Mammary epithelial cell (primary cell): ENCODE results near the gene AGK.

Experiments
- EZH2 ChIP-seq: IDR thresholded peaks from 2 replicates; pipeline ENCODE4 v1.6.1; 2012; ENCODE audit warnings: low read length, inconsistent platforms, borderline replicate concordance
- TF ChIP-seq, protein P1 (sequence below), 2 donors: IDR thresholded peaks in 1 of 2; conservative IDR thresholded peaks in 1 of 2; 2 replicates each; pipeline ENCODE4 v1.5.1; 2011 to 2012; ENCODE audit warnings: inconsistent platforms in 2 of 2, low read length in 2 of 2, mild to moderate bottlenecking in 2 of 2, control low read depth in 1 of 2, low read depth in 1 of 2; ENCODE audit not compliant: insufficient read depth in 1 of 2; ENCODE audit errors: extremely low read depth in 1 of 2

DNA sequence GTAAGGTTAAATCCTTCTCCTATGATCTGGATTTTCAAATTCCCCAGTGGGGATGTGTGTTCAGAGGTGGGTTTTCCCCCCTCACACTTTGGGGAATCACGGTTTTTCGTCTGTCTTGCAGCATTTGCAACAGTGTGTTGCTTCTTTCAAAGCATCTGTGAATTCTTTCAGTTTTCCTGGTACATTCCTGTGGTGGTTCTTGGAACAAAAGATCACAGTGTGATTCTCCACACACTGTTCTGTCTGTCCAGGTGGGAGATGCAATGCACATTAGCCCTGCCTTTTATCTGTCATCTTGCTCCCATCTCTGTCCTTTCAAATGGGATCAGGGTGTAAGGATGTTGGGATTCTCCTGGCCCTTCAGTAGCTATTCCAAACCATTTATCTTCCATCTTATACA lies 11.8 kb downstream of the AGK start:
- TF ChIP-seq, protein P1, sequence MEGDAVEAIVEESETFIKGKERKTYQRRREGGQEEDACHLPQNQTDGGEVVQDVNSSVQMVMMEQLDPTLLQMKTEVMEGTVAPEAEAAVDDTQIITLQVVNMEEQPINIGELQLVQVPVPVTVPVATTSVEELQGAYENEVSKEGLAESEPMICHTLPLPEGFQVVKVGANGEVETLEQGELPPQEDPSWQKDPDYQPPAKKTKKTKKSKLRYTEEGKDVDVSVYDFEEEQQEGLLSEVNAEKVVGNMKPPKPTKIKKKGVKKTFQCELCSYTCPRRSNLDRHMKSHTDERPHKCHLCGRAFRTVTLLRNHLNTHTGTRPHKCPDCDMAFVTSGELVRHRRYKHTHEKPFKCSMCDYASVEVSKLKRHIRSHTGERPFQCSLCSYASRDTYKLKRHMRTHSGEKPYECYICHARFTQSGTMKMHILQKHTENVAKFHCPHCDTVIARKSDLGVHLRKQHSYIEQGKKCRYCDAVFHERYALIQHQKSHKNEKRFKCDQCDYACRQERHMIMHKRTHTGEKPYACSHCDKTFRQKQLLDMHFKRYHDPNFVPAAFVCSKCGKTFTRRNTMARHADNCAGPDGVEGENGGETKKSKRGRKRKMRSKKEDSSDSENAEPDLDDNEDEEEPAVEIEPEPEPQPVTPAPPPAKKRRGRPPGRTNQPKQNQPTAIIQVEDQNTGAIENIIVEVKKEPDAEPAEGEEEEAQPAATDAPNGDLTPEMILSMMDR (conservative IDR thresholded peaks at IDR 0.05 in 1 of 2, IDR thresholded peaks at IDR 0.05 in 1 of 2; ENCODE audit: extremely low read depth in 1 of 2, insufficient read depth in 1 of 2, low read depth in 1 of 2, low read length in 2 of 2): no peak
- no peak for TF ChIP-seq EZH2
